ENCODE data around the gene SYP.

GRCh38 chrX:49164589-49165360 lies 35.2 kb downstream of the SYP start:
- TF ChIP-seq CTCF (IDR thresholded peaks at IDR 0.05) (no peak), POLR2A (IDR thresholded peaks at IDR 0.05) (no peak)
